GM12878 (cell line): ENCODE data around the gene ADAMTS2. TPM values are rescaled to one million over a fixed set of nuclear protein-coding genes. Genes with fewer than 3 reads are reported as not detected.

Experiments used
- ATAC-seq: fragments of 200-7000 bp; cut with Tn5 transposase; 3 replicates; pipeline ENCODE4 v1.9.1; 2020; ENCODE audit warnings: mild to moderate bottlenecking, moderate library complexity
- BruUV-seq: library from RNA; stranded (reverse); fragments of 400-500 nt; replicated peaks from 2 replicates; lab custom pipeline; 2021; lab: Mats Ljungman, UMichigan
- CTCF ChIA-PET: fragments of 300-600 bp; sonication (Branson Sonifier 250); formaldehyde crosslinking; extraction: SDS; loops from one replicate; lab custom pipeline; 2021; ENCODE audit warnings: inconsistent platforms; lab: Yijun Ruan, JAX
- POLR2A ChIA-PET: fragments of 350-600 bp; formaldehyde crosslinking; extraction: SDS; loops from one replicate; lab custom pipeline; 2021; ENCODE audit warnings: inconsistent platforms; lab: Charles Lee
- RAD21 ChIA-PET: fragments of 300-600 bp; sonication (Branson Sonifier 250); formaldehyde crosslinking; loops from one replicate; lab custom pipeline; 2023; ENCODE audit warnings: antibody characterized with exemption; ENCODE audit not compliant: unreplicated experiment; lab: Charles Lee
- SMC1A ChIA-PET: fragments of 300-600 bp; sonication (Branson Sonifier 250); formaldehyde crosslinking; loops from one replicate; lab custom pipeline; 2023; ENCODE audit not compliant: unreplicated experiment, uncharacterized antibody; lab: Charles Lee
- DNase-seq: peaks from one replicate; pipeline ENCODE4 v3.0.0-alpha.2; 2011; ENCODE audit warnings: low read depth, low spot score
- FAIRE-seq: peaks from 3 replicates; lab custom pipeline; 2011; peaks lifted over from hg19 to GRCh38; lab: Jason Lieb, UNC
- H2AFZ ChIP-seq: 2 replicates; pipeline ENCODE4 v1.6.0; 2011; ENCODE audit warnings: low read depth, low read length, control low read depth; ENCODE audit not compliant: control insufficient read depth
- H3K27ac ChIP-seq: 2 replicates; pipeline ENCODE4 v1.5.1; 2011; ENCODE audit warnings: control low read depth; ENCODE audit not compliant: control insufficient read depth, insufficient read depth
- H3K27me3 ChIP-seq, 2 experiments: replicated peaks in 1 of 2; 2 replicates each; pipeline versions ENCODE4 v1.6.0 to v1.6.1; 2011; ENCODE audit warnings: low read length in 1 of 2; ENCODE audit not compliant: control insufficient read depth in 2 of 2, insufficient read depth in 2 of 2
- H3K36me3 ChIP-seq, 2 experiments: 2 replicates each; pipeline ENCODE4 v1.5.1; 2011; ENCODE audit warnings: low read length in 1 of 2; ENCODE audit not compliant: control insufficient read depth in 2 of 2, insufficient read depth in 2 of 2
- H3K4me1 ChIP-seq: 2 replicates; pipeline ENCODE4 v1.6.1; 2011; ENCODE audit warnings: mild to moderate bottlenecking, low read length, moderate library complexity, mixed read lengths; ENCODE audit not compliant: control insufficient read depth, insufficient read depth
- H3K4me2 ChIP-seq: 2 replicates; pipeline ENCODE4 v1.6.0; 2011; ENCODE audit warnings: control low read depth; ENCODE audit not compliant: control insufficient read depth, insufficient read depth
- H3K4me3 ChIP-seq: fragments of 200-600 bp; sonication (generic); 2 replicates; pipeline ENCODE4 v1.5.1; 2016
- H3K79me2 ChIP-seq: 2 replicates; pipeline ENCODE4 v1.6.0; 2011; ENCODE audit warnings: low read length; ENCODE audit not compliant: control insufficient read depth, insufficient read depth
- H3K9ac ChIP-seq: 2 replicates; pipeline ENCODE4 v1.8.0; 2011; ENCODE audit warnings: low read length, control low read depth, mixed read lengths; ENCODE audit not compliant: control insufficient read depth, insufficient read depth
- H3K9me3 ChIP-seq: replicated peaks from 3 replicates; pipeline ENCODE4 v1.5.1; 2011; ENCODE audit warnings: mild to moderate bottlenecking, low read length; ENCODE audit not compliant: control insufficient read depth, insufficient read depth
- H4K20me1 ChIP-seq: 2 replicates; pipeline ENCODE4 v1.6.0; 2011; ENCODE audit not compliant: control insufficient read depth, insufficient read depth
- RFX5 ChIP-seq: IDR thresholded peaks from 2 replicates; pipeline ENCODE4 v1.6.1; 2011; ENCODE audit warnings: low read depth, low read length, improper control_type of control experiment
- SPI1 ChIP-seq: IDR thresholded peaks from 2 replicates; pipeline ENCODE4 v1.6.1; 2011; ENCODE audit warnings: low read depth, mild to moderate bottlenecking, low read length, moderate library complexity, borderline replicate concordance; ENCODE audit not compliant: insufficient read depth
- ZNF207 ChIP-seq: fragments of 450-650 bp; IDR thresholded peaks from 2 replicates; pipeline ENCODE4 v1.6.1; 2014; ENCODE audit warnings: antibody characterized with exemption, mild to moderate bottlenecking, borderline replicate concordance
- whole genome bisulfite sequencing: methylation state at CpG from one replicate; pipeline ENCODE4 v1.1.6; 2016; ENCODE audit warnings: low lambda C conversion rate; ENCODE audit not compliant: insufficient replicate concordance, insufficient coverage; ENCODE audit errors: missing lambda C conversion rate; 5-methylcytosine and 5-hydroxymethylcytosine counted together
- in situ Hi-C: fragments of 300-500 bp; cut with MboI; formaldehyde crosslinking; loops from 9 replicates; pipeline ENCODE4 v1.14.3; 2018; ENCODE audit warnings: mixed read lengths
- intact Hi-C: fragments of 100-400 bp; cut with micrococcal nuclease; formaldehyde crosslinking; loops from one replicate; pipeline ENCODE4 v1.14.2; 2022; ENCODE audit not compliant: unreplicated experiment
- polyA plus RNA-seq, 11 experiments: library from polyadenylated mRNA; depleted of rRNA in 4 of 11; unstranded in 6 of 11; stranded (reverse) in 5 of 11; fragments of >200 nt; fragmentation: Nextera tagmentation in 4 of 11; fragmentation: Illumina TruSeq in 1 of 11; extraction: Ambion mirVana in 4 of 11; extraction: Trizol in 1 of 11; gene quantifications; 1 replicate in 1 of 11; 2 replicates in 10 of 11; pipeline versions ENCODE4 v1.2.1 to v1.2.3, GENCODE V29; 2011 to 2016; ENCODE audit warnings: inconsistent platforms in 2 of 11, missing spikeins in 2 of 11, low read depth in 1 of 11
- total RNA-seq, 4 experiments: library from RNA; depleted of rRNA in 3 of 4; stranded (reverse); fragments of >200 nt in 3 of 4; fragmentation: Illumina TruSeq in 1 of 4; extraction: Trizol in 1 of 4; gene quantifications; 2 replicates each; pipeline versions ENCODE4 v1.2.1 to v1.2.3, GENCODE V29; 2013 to 2021
- TF ChIP-seq, protein P1 (sequence below): fragments of 450-650 bp; IDR thresholded peaks from 2 replicates; pipeline ENCODE4 v1.6.1; 2017; ENCODE audit warnings: mild to moderate bottlenecking, moderate library complexity

ADAMTS2 gene
- total and polyA plus RNA-seq, 10 of the 15 experiments (the other 5 are each of a cell fraction or from before 2014, with no cell fraction given) = 0.03 to 0.05 TPM; not detected in 8

- TF ChIP-seq, protein P1, sequence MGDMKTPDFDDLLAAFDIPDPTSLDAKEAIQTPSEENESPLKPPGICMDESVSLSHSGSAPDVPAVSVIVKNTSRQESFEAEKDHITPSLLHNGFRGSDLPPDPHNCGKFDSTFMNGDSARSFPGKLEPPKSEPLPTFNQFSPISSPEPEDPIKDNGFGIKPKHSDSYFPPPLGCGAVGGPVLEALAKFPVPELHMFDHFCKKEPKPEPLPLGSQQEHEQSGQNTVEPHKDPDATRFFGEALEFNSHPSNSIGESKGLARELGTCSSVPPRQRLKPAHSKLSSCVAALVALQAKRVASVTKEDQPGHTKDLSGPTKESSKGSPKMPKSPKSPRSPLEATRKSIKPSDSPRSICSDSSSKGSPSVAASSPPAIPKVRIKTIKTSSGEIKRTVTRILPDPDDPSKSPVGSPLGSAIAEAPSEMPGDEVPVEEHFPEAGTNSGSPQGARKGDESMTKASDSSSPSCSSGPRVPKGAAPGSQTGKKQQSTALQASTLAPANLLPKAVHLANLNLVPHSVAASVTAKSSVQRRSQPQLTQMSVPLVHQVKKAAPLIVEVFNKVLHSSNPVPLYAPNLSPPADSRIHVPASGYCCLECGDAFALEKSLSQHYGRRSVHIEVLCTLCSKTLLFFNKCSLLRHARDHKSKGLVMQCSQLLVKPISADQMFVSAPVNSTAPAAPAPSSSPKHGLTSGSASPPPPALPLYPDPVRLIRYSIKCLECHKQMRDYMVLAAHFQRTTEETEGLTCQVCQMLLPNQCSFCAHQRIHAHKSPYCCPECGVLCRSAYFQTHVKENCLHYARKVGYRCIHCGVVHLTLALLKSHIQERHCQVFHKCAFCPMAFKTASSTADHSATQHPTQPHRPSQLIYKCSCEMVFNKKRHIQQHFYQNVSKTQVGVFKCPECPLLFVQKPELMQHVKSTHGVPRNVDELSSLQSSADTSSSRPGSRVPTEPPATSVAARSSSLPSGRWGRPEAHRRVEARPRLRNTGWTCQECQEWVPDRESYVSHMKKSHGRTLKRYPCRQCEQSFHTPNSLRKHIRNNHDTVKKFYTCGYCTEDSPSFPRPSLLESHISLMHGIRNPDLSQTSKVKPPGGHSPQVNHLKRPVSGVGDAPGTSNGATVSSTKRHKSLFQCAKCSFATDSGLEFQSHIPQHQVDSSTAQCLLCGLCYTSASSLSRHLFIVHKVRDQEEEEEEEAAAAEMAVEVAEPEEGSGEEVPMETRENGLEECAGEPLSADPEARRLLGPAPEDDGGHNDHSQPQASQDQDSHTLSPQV = no peak
- no peak for TF ChIP-seq ZNF207
- TF ChIP-seq RFX5 = no peak
- no peak for TF ChIP-seq SPI1
- BruUV-seq = no TSS peak
- intact Hi-C loops (no loop called here), in situ Hi-C loops (no loop called here)
- Histone ChIP-seq H3K9ac (no peak overlapping the region), H3K36me3 (no peaks in the 10 kb centered on the region), H3K9me3 (no peaks in the 10 kb centered on the region; the same call in 2 of the 3 replicates), H3K4me3 (no peak overlapping the region), H3K4me1 (no peaks in the 10 kb centered on the region), H3K27me3 (no peaks in the 10 kb centered on the region), H3K27ac (no peak overlapping the region), H4K20me1 (no peaks in the 10 kb centered on the region), H3K79me2 (no peaks in the 10 kb centered on the region), H2AFZ (no peak overlapping the region), H3K4me2 (no peak overlapping the region)
- RAD21 ChIA-PET = no interaction called here
- SMC1A ChIA-PET = no interaction called here
- FAIRE-seq (no peak), ATAC-seq (no peak), DNase-seq (no peak)
- WGBS = 79% methylated on average over 2 of the region's 3 CpGs
- POLR2A ChIA-PET = no interaction called here
- CTCF ChIA-PET = no interaction called here
Observed at GRCh38 chr5:179375236-179375685, 30.0 kb upstream of the ADAMTS2 start.
